ENCODE results near the gene DGKQ.

DGKQ gene

DNA sequence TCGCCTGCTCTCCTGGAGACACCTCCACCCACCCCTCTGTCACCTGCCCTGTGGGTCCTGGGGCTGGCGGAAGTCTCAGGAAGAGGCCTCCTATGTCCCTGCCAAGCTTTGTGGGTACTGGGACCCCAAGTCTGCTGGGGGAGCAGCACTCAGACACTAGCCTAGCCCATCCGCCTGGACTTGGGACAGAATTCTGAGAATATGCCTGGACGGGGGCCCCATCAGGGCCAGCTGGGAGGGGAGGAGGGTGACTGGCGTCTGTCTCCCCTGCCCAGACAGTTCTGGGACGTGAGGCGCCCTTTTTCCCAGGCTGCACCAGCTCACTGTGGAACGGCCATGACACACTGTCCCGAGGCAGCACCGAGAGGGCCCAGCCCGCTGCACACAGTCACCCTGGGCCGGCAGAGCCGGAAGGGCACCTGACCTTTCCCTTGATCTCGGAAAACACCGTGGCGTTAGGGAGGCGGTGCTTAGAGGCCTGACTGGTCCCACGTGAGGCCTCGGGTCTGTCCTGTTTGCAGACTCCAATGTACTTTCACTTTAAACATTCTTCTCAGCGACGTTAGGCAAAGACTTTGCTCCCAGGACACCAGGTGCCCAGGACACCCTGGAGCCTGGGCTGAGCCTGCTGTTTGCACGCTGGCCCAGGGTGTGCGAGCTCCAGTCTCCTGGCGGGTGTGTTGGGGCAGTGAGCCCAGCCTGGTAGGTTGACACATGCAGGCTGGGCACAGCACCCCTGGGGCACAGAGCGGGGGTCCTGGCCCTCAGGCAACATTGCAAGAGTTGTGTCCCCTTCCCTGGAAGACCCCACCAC, 19.1 kb upstream of the DGKQ start:
- DNase-seq (ENCODE audit: low read depth, low spot score) = no peak
- TF ChIP-seq, protein P1, sequence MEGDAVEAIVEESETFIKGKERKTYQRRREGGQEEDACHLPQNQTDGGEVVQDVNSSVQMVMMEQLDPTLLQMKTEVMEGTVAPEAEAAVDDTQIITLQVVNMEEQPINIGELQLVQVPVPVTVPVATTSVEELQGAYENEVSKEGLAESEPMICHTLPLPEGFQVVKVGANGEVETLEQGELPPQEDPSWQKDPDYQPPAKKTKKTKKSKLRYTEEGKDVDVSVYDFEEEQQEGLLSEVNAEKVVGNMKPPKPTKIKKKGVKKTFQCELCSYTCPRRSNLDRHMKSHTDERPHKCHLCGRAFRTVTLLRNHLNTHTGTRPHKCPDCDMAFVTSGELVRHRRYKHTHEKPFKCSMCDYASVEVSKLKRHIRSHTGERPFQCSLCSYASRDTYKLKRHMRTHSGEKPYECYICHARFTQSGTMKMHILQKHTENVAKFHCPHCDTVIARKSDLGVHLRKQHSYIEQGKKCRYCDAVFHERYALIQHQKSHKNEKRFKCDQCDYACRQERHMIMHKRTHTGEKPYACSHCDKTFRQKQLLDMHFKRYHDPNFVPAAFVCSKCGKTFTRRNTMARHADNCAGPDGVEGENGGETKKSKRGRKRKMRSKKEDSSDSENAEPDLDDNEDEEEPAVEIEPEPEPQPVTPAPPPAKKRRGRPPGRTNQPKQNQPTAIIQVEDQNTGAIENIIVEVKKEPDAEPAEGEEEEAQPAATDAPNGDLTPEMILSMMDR (IDR thresholded peaks at IDR 0.05; ENCODE audit: insufficient read depth, low read length, missing control alignments) = no peak
- H3K4me3 ChIP-seq (ENCODE audit: low read depth, low read length) = no peak overlapping the region
- ChIA-PET CTCF (interaction anchor here (1.0 to 1.2 kb wide), 2 partner anchors 18 to 117 kb away, joined by 3 read pairs; no protein-coding TSS in a partner anchor), POLR2A (no interaction called here)

DNA sequence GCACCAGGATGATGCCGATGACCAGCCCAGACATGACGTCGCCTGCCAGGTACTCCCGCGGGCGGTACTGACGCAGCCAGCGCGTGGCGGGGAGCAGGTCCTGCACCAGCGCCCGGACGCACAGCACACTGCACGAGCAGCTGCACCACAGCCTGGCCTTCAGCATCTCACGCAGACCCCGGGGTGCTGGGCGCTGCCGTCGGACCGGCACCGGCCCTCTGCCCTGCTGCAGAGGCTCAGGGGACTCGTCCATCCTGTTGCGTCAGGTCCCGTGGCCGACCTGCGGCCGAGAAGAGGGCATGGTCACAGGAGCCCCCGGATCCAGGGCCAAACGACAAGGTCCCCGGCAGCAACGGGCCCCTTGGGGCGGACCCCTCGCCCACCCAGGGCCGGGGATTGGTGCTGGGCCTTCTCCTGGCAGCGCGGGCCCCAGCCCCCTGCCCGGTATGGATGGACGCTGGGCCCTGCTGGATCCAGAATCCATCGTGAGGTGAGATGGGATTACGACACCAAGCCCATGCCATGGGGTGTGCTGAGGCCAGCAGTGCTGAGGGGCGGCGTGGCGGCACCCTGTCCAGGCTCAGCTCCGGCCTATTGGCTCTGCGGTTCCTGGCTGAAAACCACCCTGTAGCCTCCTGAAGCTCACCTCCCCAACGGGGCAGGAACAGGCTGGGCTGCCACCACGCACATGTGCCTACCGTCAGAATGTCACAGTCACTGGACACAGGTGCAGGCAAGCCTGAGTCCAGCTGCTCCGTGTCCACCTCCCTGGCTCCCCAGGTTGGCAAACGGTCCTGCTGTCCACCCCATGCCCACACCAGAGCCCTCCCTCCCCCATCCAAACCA, 18.3 kb upstream of the DGKQ start:
- DNase-seq (ENCODE audit: low read depth, low spot score) = no peak
- ChIA-PET CTCF (interaction anchor here (1.2 kb wide), 1 partner anchor 251 kb away, joined by 3 read pairs; no protein-coding TSS in a partner anchor), POLR2A (no interaction called here)
- TF ChIP-seq, protein P1 (IDR thresholded peaks at IDR 0.05; ENCODE audit: insufficient read depth, low read length, missing control alignments) = no peak
- H3K4me3 ChIP-seq (ENCODE audit: low read depth, low read length) = no peak overlapping the region

- H3K4me3 ChIP-seq (ENCODE audit: low read depth, low read length) = no peak overlapping the region
- DNase-seq (ENCODE audit: low read depth, low spot score) = no peak
- ChIA-PET CTCF (interaction anchor here (1.2 kb wide), 1 partner anchor 250 kb away, joined by 3 read pairs; no protein-coding TSS in a partner anchor), POLR2A (no interaction called here)
- TF ChIP-seq, protein P1 (IDR thresholded peaks at IDR 0.05; ENCODE audit: insufficient read depth, low read length, missing control alignments) = no peak
Measured at GRCh38 chr4:990746-991367, 17.5 kb upstream of the DGKQ start.

DNA sequence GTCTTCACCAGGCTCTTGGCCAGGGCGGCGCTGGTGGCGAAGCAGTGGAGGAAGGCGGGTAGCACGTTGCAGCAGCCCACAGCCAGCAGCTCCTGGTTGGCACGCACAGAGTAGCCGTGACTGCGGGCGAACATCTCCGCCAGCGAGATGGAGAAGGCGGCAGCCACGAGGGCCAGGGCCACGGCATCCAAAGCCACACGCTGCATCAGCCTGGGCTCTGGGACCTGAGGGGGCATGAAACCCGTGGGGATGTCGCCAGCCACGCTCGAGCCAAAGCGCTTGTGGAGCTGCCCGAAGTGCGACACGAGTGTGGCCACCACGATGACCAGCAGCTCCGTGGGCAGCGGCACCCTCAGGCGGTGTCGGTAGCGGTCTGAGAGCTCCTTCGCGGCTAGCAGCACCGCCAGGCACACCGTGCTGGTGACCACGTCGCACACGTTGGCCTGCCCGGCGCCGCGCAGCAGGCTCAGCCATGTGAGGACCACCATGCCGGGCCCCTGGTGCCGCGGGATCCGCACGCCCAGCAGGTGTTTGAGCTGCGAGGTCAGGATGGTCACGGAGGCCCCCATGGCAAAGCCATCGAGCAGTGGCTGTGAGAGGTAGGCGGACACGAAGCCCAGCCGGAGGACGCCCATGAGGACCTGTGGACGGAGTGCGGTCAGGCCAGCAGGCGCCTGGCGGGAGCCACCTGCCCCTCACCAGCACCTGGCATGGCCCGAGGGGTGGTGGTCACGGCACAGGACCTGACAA, 16.5 kb upstream of the DGKQ start:
- H3K4me3 ChIP-seq (ENCODE audit: low read depth, low read length) = no peak overlapping the region
- ChIA-PET CTCF (no interaction called here), POLR2A (no interaction called here)
- DNase-seq (ENCODE audit: low read depth, low spot score) = no peak
- TF ChIP-seq, protein P1 (IDR thresholded peaks at IDR 0.05; ENCODE audit: insufficient read depth, low read length, missing control alignments) = no peak

- no peak overlapping the region; the same call in 1 of the 2 replicates for H3K4me3 ChIP-seq (ENCODE audit: low read depth, low read length)
- ChIA-PET CTCF (no interaction called here), POLR2A (no interaction called here)
- DNase-seq (ENCODE audit: low read depth, low spot score) = no peak
- TF ChIP-seq, protein P1 (IDR thresholded peaks at IDR 0.05; ENCODE audit: insufficient read depth, low read length, missing control alignments) = no peak
Measured at GRCh38 chr4:988726-989721, 15.7 kb upstream of the DGKQ start.

All from AG04449 (cell line).